B cell (primary cell): ENCODE results near the gene DEAF1. TPM values are rescaled to one million over a fixed set of nuclear protein-coding genes. Genes with fewer than 3 reads are reported as not detected.

Experiments used
- ATAC-seq: fragments of 200-7000 bp; cut with Tn5 transposase; one replicate; pipeline ENCODE4 v1.10.0; 2021; ENCODE audit warnings: low read depth, mild to moderate bottlenecking, moderate number of reproducible peaks, moderate library complexity
- CTCF ChIA-PET: fragments of 350-600 bp; sonication (Branson Sonifier 250); formaldehyde crosslinking; loops from one replicate; lab custom pipeline; 2021; ENCODE audit warnings: antibody characterized with exemption, inconsistent platforms; lab: Charles Lee
- POLR2A ChIA-PET: fragments of 350-600 bp; sonication (Branson Sonifier 250); formaldehyde crosslinking; loops from one replicate; lab custom pipeline; 2021; ENCODE audit warnings: antibody characterized with exemption; lab: Charles Lee
- DNase-seq: peaks from one replicate; pipeline ENCODE4 v3.0.0; 2013
- H2AFZ ChIP-seq: 2 replicates; pipeline ENCODE4 v1.6.1; 2012; ENCODE audit warnings: mild to moderate bottlenecking, low read depth, low read length; ENCODE audit not compliant: insufficient read depth, poor library complexity, severe bottlenecking
- H3K27ac ChIP-seq, 2 donors: 1 replicate in 1 of 2; 2 replicates in 1 of 2; pipeline ENCODE4 v1.5.1; 2012 to 2013; ENCODE audit warnings: low read length in 2 of 2, mild to moderate bottlenecking in 2 of 2, moderate library complexity in 1 of 2
- H3K27me3 ChIP-seq, 4 experiments: fragments of 200-600 bp in 1 of 4; sonication (generic) in 1 of 4; replicated peaks in 1 of 4; 1 replicate in 2 of 4; 2 replicates in 2 of 4; pipeline versions ENCODE4 v1.6.1 to v1.7.0; 2013 to 2016; ENCODE audit warnings: low read length in 3 of 4, mild to moderate bottlenecking in 2 of 4, mixed read lengths in 1 of 4, moderate library complexity in 1 of 4; ENCODE audit not compliant: insufficient read depth in 4 of 4, control insufficient read depth in 3 of 4; ENCODE audit errors: control extremely low read depth in 1 of 4
- H3K36me3 ChIP-seq, 2 experiments: replicated peaks in 1 of 2; 1 replicate in 1 of 2; 2 replicates in 1 of 2; pipeline versions ENCODE4 v1.6.1 to v1.7.1; 2013; ENCODE audit warnings: low read length in 1 of 2; ENCODE audit not compliant: insufficient read depth in 2 of 2, control insufficient read depth in 1 of 2; ENCODE audit errors: control extremely low read depth in 1 of 2, extremely low read depth in 1 of 2
- H3K4me1 ChIP-seq, 2 donors: fragments of 200-600 bp in 1 of 2; sonication (generic) in 1 of 2; 1 replicate in 1 of 2; 2 replicates in 1 of 2; pipeline versions ENCODE4 v1.5.1 to v1.6.1; 2013 to 2017; ENCODE audit warnings: low read length in 2 of 2; ENCODE audit not compliant: control insufficient read depth in 2 of 2, insufficient read depth in 2 of 2
- H3K4me2 ChIP-seq: replicated peaks from 2 replicates; pipeline ENCODE3; 2012; ENCODE audit warnings: mild to moderate bottlenecking, low read depth, low read length; ENCODE audit not compliant: poor library complexity, severe bottlenecking
- H3K4me3 ChIP-seq, 5 experiments: fragments of 200-600 bp in 1 of 5; sonication (generic) in 1 of 5; 1 replicate in 3 of 5; 2 replicates in 2 of 5; pipeline versions ENCODE4 v1.5.1 to v1.7.0; 2011 to 2016; ENCODE audit warnings: low read length in 4 of 5, mild to moderate bottlenecking in 4 of 5, low read depth in 2 of 5, control low read depth in 1 of 5, moderate library complexity in 1 of 5; ENCODE audit not compliant: insufficient read depth in 1 of 5; ENCODE audit errors: control extremely low read depth in 1 of 5, extremely low read depth in 1 of 5
- H3K79me2 ChIP-seq: fragments of 200-600 bp; sonication (generic); one replicate; pipeline ENCODE4 v1.6.0; 2016; ENCODE audit warnings: low read length; ENCODE audit not compliant: control insufficient read depth, insufficient read depth
- H3K9ac ChIP-seq: fragments of 200-600 bp; sonication (generic); 2 replicates; pipeline ENCODE4 v1.6.1; 2017; ENCODE audit warnings: mild to moderate bottlenecking, low read length, moderate library complexity
- H3K9me3 ChIP-seq, 3 donors: one replicate each; pipeline versions ENCODE4 v1.6.1 to v1.7.1; 2013; ENCODE audit warnings: low read length in 2 of 3; ENCODE audit not compliant: control insufficient read depth in 2 of 3, insufficient read depth in 1 of 3; ENCODE audit errors: control extremely low read depth in 1 of 3
- H4K20me1 ChIP-seq: 2 replicates; pipeline ENCODE4 v1.6.0; 2012; ENCODE audit warnings: mild to moderate bottlenecking, low read length; ENCODE audit not compliant: insufficient read depth, control insufficient read depth, poor library complexity, severe bottlenecking
- H3K27ac Mint-ChIP-seq: one replicate; pipeline ENCODE4 v1.8.0; 2021; ENCODE audit warnings: mixed read lengths
- H3K27me3 Mint-ChIP-seq: one replicate; pipeline ENCODE4 v1.8.0; 2021; ENCODE audit warnings: mixed read lengths
- H3K4me1 Mint-ChIP-seq: one replicate; pipeline ENCODE4 v1.8.0; 2021; ENCODE audit warnings: mixed read lengths
- H3K4me3 Mint-ChIP-seq: one replicate; pipeline ENCODE4 v1.8.0; 2021; ENCODE audit warnings: mixed read lengths
- H3K9me3 Mint-ChIP-seq: one replicate; pipeline ENCODE4 v1.8.0; 2022; ENCODE audit warnings: mixed read lengths; ENCODE audit not compliant: insufficient read depth
- CTCF ChIP-seq: fragments of 200-600 bp; IDR thresholded peaks from one replicate; pipeline ENCODE4 v1.8.0; 2022; ENCODE audit warnings: antibody characterized with exemption, mild to moderate bottlenecking
- EZH2 ChIP-seq: IDR thresholded peaks from 2 replicates; pipeline ENCODE4 v1.6.1; 2012; ENCODE audit warnings: borderline replicate concordance, low read depth, mild to moderate bottlenecking, moderate library complexity, low read length; ENCODE audit not compliant: insufficient read depth, poor library complexity, severe bottlenecking
- WGBS: methylation state at CpG from one replicate; pipeline ENCODE4 v1.1.5; 2013; ENCODE audit warnings: missing lambda C conversion rate; ENCODE audit not compliant: insufficient coverage; 5-methylcytosine and 5-hydroxymethylcytosine counted together
- intact Hi-C: fragments of 100-400 bp; cut with micrococcal nuclease; formaldehyde crosslinking; loops from one replicate; pipeline ENCODE4 v1.10.0; 2022
- polyA plus RNA-seq: library from polyadenylated mRNA; depleted of rRNA; stranded (reverse); fragments of >200 nt; gene quantifications from 2 replicates; pipeline ENCODE4 v1.2.3, GENCODE V29; 2012
- total RNA-seq, 2 donors: library from RNA; stranded (reverse); fragments of 120-200 nt in 1 of 2; gene quantifications; 1 replicate in 1 of 2; 2 replicates in 1 of 2; pipeline versions ENCODE4 v1.2.3 to v1.2.4, GENCODE V29; 2013 to 2022

Gene DEAF1
- total and polyA plus RNA-seq, 2 donors (not counting 1 experiment from before 2014, with no cell fraction given): 31.8 to 53.6 TPM

GRCh38 chr11:646214-646613 is 48.8 kb downstream of the DEAF1 start:
- CTCF ChIA-PET: interaction anchor here (1.0 to 1.1 kb wide), 2 partner anchors 15 to 82 kb away, joined by 3 to 5 read pairs; no protein-coding TSS in a partner anchor
- intact Hi-C loops: no loop called here
- Histone ChIP-seq H2AFZ (no peak overlapping the region), H3K79me2 (peaks cover 2% of the 10 kb centered on the region), H3K9me3 (no peaks in the 10 kb centered on the region), H3K4me2 (peak overlapping the region; percentile 49), H3K27me3 (no peaks in the 10 kb centered on the region), H3K27ac (no peak overlapping the region), H3K4me1 (peaks cover under 1 to 8% of the 10 kb centered on the region in 2 donors), H3K36me3 (peaks cover 0 to 9% of the 10 kb centered on the region in 2 experiments), H3K4me3 (no peak overlapping the region), H4K20me1 (peaks cover 4% of the 10 kb centered on the region), H3K9ac (no peak overlapping the region)
- Mint-ChIP-seq H3K4me3 (no peak overlapping the region), H3K9me3 (no peaks in the 10 kb centered on the region), H3K27ac (no peak overlapping the region), H3K4me1 (peaks cover 2% of the 10 kb centered on the region), H3K27me3 (no peaks in the 10 kb centered on the region)
- ATAC-seq (no peak), DNase-seq (no peak)
- TF ChIP-seq CTCF (no peak), EZH2 (no peak)
- POLR2A ChIA-PET: interaction anchor here (0.5 to 0.6 kb wide), 2 partner anchors 66 to 73 kb away, joined by 3 to 5 read pairs; no protein-coding TSS in a partner anchor
- WGBS: 16% methylated on average over 9 of the region's 14 CpGs

- 85% methylated on average over 16 of the region's 16 CpGs for whole genome bisulfite sequencing
- H3K9me3 Mint-ChIP-seq: no peaks in the 10 kb centered on the region
- no peak overlapping the region for H3K9ac ChIP-seq
- intact Hi-C loops: no loop called here
- H3K4me3 Mint-ChIP-seq: no peak overlapping the region
- H3K4me2 ChIP-seq: no peak overlapping the region
- H3K4me1 ChIP-seq: peaks cover 7 to 14% of the 10 kb centered on the region in 2 donors
- peaks cover under 1% of the 10 kb centered on the region for H3K27me3 Mint-ChIP-seq
- ChIA-PET CTCF (interaction anchor here (0.7 to 1.0 kb wide), 2 partner anchors 16 to 115 kb away, joined by 3 to 5 read pairs; no protein-coding TSS in a partner anchor), POLR2A (no interaction called here)
- H3K9me3 ChIP-seq: no peaks in the 10 kb centered on the region
- DNase-seq: no peak
- H3K27ac ChIP-seq: no peak overlapping the region
- TF ChIP-seq EZH2 (no peak), CTCF (no peak)
- peaks cover 0 to 2% of the 10 kb centered on the region in 2 experiments for H3K36me3 ChIP-seq
- H3K4me3 ChIP-seq: no peak overlapping the region
- H3K79me2 ChIP-seq: peaks cover 2% of the 10 kb centered on the region
- no peak overlapping the region for H3K27ac Mint-ChIP-seq
- H3K27me3 ChIP-seq: peaks cover 0 to 5% (median 2%) of the 10 kb centered on the region in 4 experiments
- H3K4me1 Mint-ChIP-seq: peaks cover 6% of the 10 kb centered on the region
- no peak overlapping the region for H2AFZ ChIP-seq
- H4K20me1 ChIP-seq: peaks cover 4% of the 10 kb centered on the region
- no peak for ATAC-seq
Measured at GRCh38 chr11:645536-645935, 49.5 kb downstream of the DEAF1 start.
